ENCODE data around the gene MRPS27. TPM values are rescaled to one million over a fixed set of nuclear protein-coding genes. Genes with fewer than 3 reads are reported as not detected.

MRPS27 gene
- total and polyA plus RNA-seq, 9 of the 15 experiments (the other 6 are each of a cell fraction or from before 2014, with no cell fraction given): 73.6 to 144 (median 106) TPM

- TF ChIP-seq, protein P1, sequence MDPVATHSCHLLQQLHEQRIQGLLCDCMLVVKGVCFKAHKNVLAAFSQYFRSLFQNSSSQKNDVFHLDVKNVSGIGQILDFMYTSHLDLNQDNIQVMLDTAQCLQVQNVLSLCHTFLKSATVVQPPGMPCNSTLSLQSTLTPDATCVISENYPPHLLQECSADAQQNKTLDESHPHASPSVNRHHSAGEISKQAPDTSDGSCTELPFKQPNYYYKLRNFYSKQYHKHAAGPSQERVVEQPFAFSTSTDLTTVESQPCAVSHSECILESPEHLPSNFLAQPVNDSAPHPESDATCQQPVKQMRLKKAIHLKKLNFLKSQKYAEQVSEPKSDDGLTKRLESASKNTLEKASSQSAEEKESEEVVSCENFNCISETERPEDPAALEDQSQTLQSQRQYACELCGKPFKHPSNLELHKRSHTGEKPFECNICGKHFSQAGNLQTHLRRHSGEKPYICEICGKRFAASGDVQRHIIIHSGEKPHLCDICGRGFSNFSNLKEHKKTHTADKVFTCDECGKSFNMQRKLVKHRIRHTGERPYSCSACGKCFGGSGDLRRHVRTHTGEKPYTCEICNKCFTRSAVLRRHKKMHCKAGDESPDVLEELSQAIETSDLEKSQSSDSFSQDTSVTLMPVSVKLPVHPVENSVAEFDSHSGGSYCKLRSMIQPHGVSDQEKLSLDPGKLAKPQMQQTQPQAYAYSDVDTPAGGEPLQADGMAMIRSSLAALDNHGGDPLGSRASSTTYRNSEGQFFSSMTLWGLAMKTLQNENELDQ (CRISPR knock-in tag; IDR thresholded peaks at IDR 0.05; ENCODE audit: borderline replicate concordance): no peak
- TF ChIP-seq POLR2AphosphoS2 (IDR thresholded peaks at IDR 0.05; ENCODE audit: low read length) (no peak), ZNF644 (tag; IDR thresholded peaks at IDR 0.05; ENCODE audit: low read depth) (0 out of 2 replicates have a peak, but pooled peaks have one; percentile 18), MEF2D (tag; conservative IDR thresholded peaks at IDR 0.05; ENCODE audit: low read depth) (0 out of 2 replicates have a peak, but pooled peaks have one; percentile 23), LEF1 (IDR thresholded peaks at IDR 0.05) (peak; percentile 100), CEBPB (tag; IDR thresholded peaks at IDR 0.05) (peak; percentile 89), ATF7 (IDR thresholded peaks at IDR 0.05) (peak; percentile 43; the same call in 1 of the 2 replicates), MTA1 (IDR thresholded peaks at IDR 0.05; ENCODE audit: borderline replicate concordance) (peak; percentile 33; the same call in 1 of the 2 replicates), ZNF253 (CRISPR knock-in tag; conservative IDR thresholded peaks at IDR 0.05) (no peak), JUND (IDR thresholded peaks at IDR 0.05; ENCODE audit: borderline replicate concordance, low read depth, low read length) (peak; percentile 69), JUND (tag; IDR thresholded peaks at IDR 0.05; ENCODE audit: borderline replicate concordance, low read depth, low read length) (no peak; the same call in 2 of the 3 replicates), E2F5 (CRISPR knock-in tag; IDR thresholded peaks at IDR 0.05) (no peak), TEAD1 (CRISPR knock-in tag; IDR thresholded peaks at IDR 0.05) (0 out of 4 replicates have a peak, but pooled peaks of 1 of the 2 experiments have one; percentile 32), SMARCE1 (IDR thresholded peaks at IDR 0.05) (peak; percentile 79; the same call in 1 of the 2 replicates), SMARCC2 (IDR thresholded peaks at IDR 0.05; ENCODE audit: low read depth) (peak; percentile 42; the same call in 1 of the 2 replicates), MIER1 (IDR thresholded peaks at IDR 0.05; ENCODE audit: low read depth) (no peak), SAP30 (IDR thresholded peaks at IDR 0.05; ENCODE audit: borderline replicate concordance, insufficient read depth, low read depth, low read length, poor library complexity, severe bottlenecking) (no peak), VEZF1 (CRISPR knock-in tag; IDR thresholded peaks at IDR 0.05) (0 out of 2 replicates have a peak, but pooled peaks have one; percentile 42), STAG1 (CRISPR knock-in tag; IDR thresholded peaks at IDR 0.05; ENCODE audit: borderline replicate concordance) (no peak)
- TF ChIP-seq, protein P2, sequence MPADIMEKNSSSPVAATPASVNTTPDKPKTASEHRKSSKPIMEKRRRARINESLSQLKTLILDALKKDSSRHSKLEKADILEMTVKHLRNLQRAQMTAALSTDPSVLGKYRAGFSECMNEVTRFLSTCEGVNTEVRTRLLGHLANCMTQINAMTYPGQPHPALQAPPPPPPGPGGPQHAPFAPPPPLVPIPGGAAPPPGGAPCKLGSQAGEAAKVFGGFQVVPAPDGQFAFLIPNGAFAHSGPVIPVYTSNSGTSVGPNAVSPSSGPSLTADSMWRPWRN (IDR thresholded peaks at IDR 0.05; ENCODE audit: low read depth): 0 out of 2 replicates have a peak, but pooled peaks have one; percentile 48
These were observed 87.9 kb downstream of the MRPS27 start (continued) for GRCh38 chr5:72231991-72232703.
